SK-N-SH treated with all-trans-retinoic acid at 6 μM for 48 hours (cell line): ENCODE measurements around the gene COL19A1.

ENCODE experiments used
- ARNTL ChIP-seq: fragments of 450-650 bp; formaldehyde crosslinking; IDR thresholded peaks from 2 replicates; pipeline ENCODE4 v1.5.0; 2020; ENCODE audit warnings: low read depth, mild to moderate bottlenecking, moderate library complexity, borderline replicate concordance
- BACH2 ChIP-seq: fragments of 250-450 bp; sonication (Bioruptor Pico); IDR thresholded peaks from 2 replicates; pipeline ENCODE4 v1.9.0; 2021; ENCODE audit warnings: mild to moderate bottlenecking, borderline replicate concordance
- CSRNP3 ChIP-seq: fragments of 250-450 bp; sonication (Bioruptor Pico); IDR thresholded peaks from 2 replicates; pipeline ENCODE4 v1.5.1; 2021; ENCODE audit warnings: mild to moderate bottlenecking, moderate library complexity
- ESRRG ChIP-seq: fragments of 250-450 bp; sonication (Bioruptor Pico); IDR thresholded peaks from 2 replicates; pipeline ENCODE4 v1.6.1; 2021; ENCODE audit warnings: mild to moderate bottlenecking
- OSR1 ChIP-seq: fragments of 250-450 bp; sonication (Bioruptor Pico); IDR thresholded peaks from 2 replicates; pipeline ENCODE4 v1.8.0; 2022; ENCODE audit warnings: moderate library complexity, mild to moderate bottlenecking, inconsistent platforms
- POU6F1 ChIP-seq: fragments of 250-450 bp; sonication (Bioruptor Pico); IDR thresholded peaks from 2 replicates; pipeline ENCODE4 v1.8.0; 2021; ENCODE audit warnings: low read depth, mild to moderate bottlenecking, moderate library complexity, borderline replicate concordance
- PPARA ChIP-seq: fragments of 250-450 bp; sonication (Bioruptor Pico); IDR thresholded peaks from 2 replicates; pipeline ENCODE4 v1.5.0; 2020; ENCODE audit warnings: mild to moderate bottlenecking, borderline replicate concordance
- ZNF8 ChIP-seq: fragments of 450-650 bp; formaldehyde crosslinking; IDR thresholded peaks from 2 replicates; pipeline ENCODE4 v1.5.0; 2020; ENCODE audit warnings: mild to moderate bottlenecking, moderate library complexity

GRCh38 chr6:69957985-69958559, 91.7 kb downstream of the COL19A1 start:
- TF ChIP-seq ESRRG (CRISPR knock-in tag) (no peak), OSR1 (CRISPR knock-in tag) (no peak), POU6F1 (CRISPR knock-in tag) (no peak), PPARA (CRISPR knock-in tag) (no peak), BACH2 (no peak), ARNTL (CRISPR knock-in tag) (no peak), CSRNP3 (CRISPR knock-in tag) (no peak), ZNF8 (no peak)
